Measurements from ENCODE around the gene FBXL12. TPM values are rescaled to one million over a fixed set of nuclear protein-coding genes. Genes with fewer than 3 reads are reported as not detected.
"Not testable (repeated sequence)": the region's sequence is repeated elsewhere in the genome, so short reads cannot be mapped to it uniquely, and the experiment has no call there.

The FBXL12 gene
- total and polyA plus RNA-seq, 2 experiments from 2014 or later: 23.5 to 25.4 TPM

DNA sequence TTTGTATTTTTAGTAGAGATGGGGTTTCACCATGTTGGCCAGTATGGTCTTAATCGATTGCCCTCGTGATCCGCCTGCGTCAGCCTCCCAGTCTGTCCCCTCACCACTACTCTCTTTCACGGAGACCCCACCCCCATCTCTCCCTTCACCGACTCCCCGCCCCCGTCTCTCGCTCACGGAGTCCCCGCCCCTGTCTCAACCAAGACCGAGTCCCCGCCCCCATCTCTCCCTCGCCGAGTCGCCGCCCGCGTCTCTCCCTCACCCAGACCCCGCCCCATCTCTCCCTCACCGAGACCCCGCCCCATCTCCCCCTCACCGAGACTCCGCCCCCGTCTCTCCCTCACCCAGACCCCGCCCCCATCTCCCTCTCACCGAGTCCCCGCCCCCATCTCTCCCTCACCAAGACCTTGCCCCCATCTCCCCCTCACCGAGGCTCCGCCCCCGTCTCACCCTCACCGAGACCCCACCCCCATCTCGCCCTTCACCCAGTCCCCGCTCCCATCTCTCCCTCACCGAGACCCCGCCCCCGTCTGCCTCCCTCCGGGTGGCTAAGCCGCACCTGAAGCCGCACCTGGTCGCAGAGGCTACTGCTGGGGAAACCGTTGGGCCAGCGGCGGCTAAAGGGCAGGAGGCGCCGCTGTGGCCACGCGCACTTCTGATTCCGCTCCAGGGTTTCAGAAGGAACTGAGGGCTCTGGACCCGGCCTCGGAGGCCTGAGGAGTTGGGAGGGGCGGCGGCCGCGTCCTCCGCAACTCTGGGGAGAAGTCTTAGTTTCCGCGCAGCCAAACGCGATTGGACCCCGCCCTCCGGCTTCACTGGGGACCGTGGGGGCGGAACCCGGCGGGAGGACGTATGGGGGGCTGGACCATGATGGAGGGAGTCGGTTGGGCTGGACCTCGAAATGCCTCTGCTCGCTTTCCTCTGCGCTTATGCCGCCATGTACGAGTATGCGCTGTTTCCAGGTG is 33.2 kb downstream of the FBXL12 start:
- peak overlapping the region; percentile 99 for H3K27ac ChIP-seq (ENCODE audit: low read depth)
- peaks cover 41% of the 10 kb centered on the region for H3K4me1 ChIP-seq (ENCODE audit: insufficient read depth)
- Mint-ChIP-seq H3K27me3 (ENCODE audit: insufficient read depth, low read depth, poor library complexity) (peaks cover 12% of the 10 kb centered on the region), H3K9me3 (peaks cover 5% of the 10 kb centered on the region; the same call in 2 of the 3 replicates), H3K4me1 (peaks cover 45% of the 10 kb centered on the region), H3K4me3 (peak overlapping the region; percentile 84), H3K36me3 (ENCODE audit: low read depth) (peaks cover 18% of the 10 kb centered on the region), H3K27ac (peak overlapping the region; percentile 98)
- peaks cover 22% of the 10 kb centered on the region for H3K79me2 ChIP-seq (replicated peaks; ENCODE audit: insufficient read depth)
- ATAC-seq (peak; percentile 82), DNase-seq (ENCODE audit: low spot score) (peak; percentile 100)
- peak overlapping the region; percentile 80 for H3K4me3 ChIP-seq
- peak overlapping the region; percentile 91 for H3K4me2 ChIP-seq
- H3K36me3 ChIP-seq (ENCODE audit: insufficient read depth): no peaks in the 10 kb centered on the region
- no peaks in the 10 kb centered on the region; the same call in 1 of the 2 replicates for H4K20me1 ChIP-seq (replicated peaks; ENCODE audit: insufficient read depth)
- peak; percentile 43 for TF ChIP-seq CREB1 (CRISPR knock-in tag; IDR thresholded peaks at IDR 0.05; ENCODE audit: low read depth)
- TF ChIP-seq, protein P1, sequence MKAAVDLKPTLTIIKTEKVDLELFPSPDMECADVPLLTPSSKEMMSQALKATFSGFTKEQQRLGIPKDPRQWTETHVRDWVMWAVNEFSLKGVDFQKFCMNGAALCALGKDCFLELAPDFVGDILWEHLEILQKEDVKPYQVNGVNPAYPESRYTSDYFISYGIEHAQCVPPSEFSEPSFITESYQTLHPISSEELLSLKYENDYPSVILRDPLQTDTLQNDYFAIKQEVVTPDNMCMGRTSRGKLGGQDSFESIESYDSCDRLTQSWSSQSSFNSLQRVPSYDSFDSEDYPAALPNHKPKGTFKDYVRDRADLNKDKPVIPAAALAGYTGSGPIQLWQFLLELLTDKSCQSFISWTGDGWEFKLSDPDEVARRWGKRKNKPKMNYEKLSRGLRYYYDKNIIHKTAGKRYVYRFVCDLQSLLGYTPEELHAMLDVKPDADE (IDR thresholded peaks at IDR 0.05): peak; percentile 42; the same call in 1 of the 2 replicates
- TF ChIP-seq POLR2AphosphoS5 (IDR thresholded peaks at IDR 0.05; ENCODE audit: low read depth): peak; percentile 88
- TF ChIP-seq ZNF114 (CRISPR knock-in tag; IDR thresholded peaks at IDR 0.05): no peak
- no peak for TF ChIP-seq JUNB (IDR thresholded peaks at IDR 0.05; ENCODE audit: unreplicated experiment)
- H2AFZ ChIP-seq: peak overlapping the region; percentile 47; the same call in 1 of the 2 replicates
- no peaks in the 10 kb centered on the region for H3K27me3 ChIP-seq (ENCODE audit: insufficient read depth)
- H3F3A ChIP-seq (replicated peaks; ENCODE audit: low read depth): peaks cover 20% of the 10 kb centered on the region
- H3K9me2 ChIP-seq (ENCODE audit: insufficient read depth): no peaks in the 10 kb centered on the region; the same call in 1 of the 2 replicates

DNA sequence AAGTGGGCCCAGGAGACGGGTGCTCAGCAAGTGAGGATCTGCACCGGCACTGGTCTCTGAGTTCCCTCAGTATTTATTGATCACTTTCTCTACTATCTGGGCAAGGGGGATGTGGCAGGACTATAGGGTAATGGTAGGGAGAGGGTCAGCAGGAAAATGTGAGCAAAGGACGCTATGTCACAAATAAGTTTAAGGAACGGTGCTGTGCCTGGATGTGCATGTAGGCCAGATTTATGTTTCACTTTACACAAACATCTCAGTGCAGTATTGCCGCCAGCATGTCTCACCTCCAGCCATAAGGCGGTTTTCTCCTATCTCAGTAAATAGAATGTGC is 34.7 kb downstream of the FBXL12 start:
- not testable (repeated sequence) for H4K20me1 ChIP-seq (replicated peaks; ENCODE audit: insufficient read depth); H3K27me3 ChIP-seq (ENCODE audit: insufficient read depth); DNase-seq (ENCODE audit: low spot score); ATAC-seq; H2AFZ ChIP-seq; H3K9me2 ChIP-seq (ENCODE audit: insufficient read depth); H3K36me3 ChIP-seq (ENCODE audit: insufficient read depth); H3K27me3 Mint-ChIP-seq (ENCODE audit: insufficient read depth, low read depth, poor library complexity); H3K9me3 Mint-ChIP-seq
- peaks cover 32% of the 10 kb centered on the region for H3K4me1 Mint-ChIP-seq
- Histone ChIP-seq H3K4me3 (peak overlapping the region; percentile 73; the same call in 1 of the 2 replicates), H3K27ac (ENCODE audit: low read depth) (peak overlapping the region; percentile 99), H3K4me1 (ENCODE audit: insufficient read depth) (peaks cover 26% of the 10 kb centered on the region), H3K4me2 (peak overlapping the region; percentile 91; the same call in 1 of the 2 replicates), H3F3A (replicated peaks; ENCODE audit: low read depth) (peaks cover 17% of the 10 kb centered on the region), H3K79me2 (replicated peaks; ENCODE audit: insufficient read depth) (peaks cover 22% of the 10 kb centered on the region)
- H3K36me3 Mint-ChIP-seq (ENCODE audit: low read depth): peaks cover 18% of the 10 kb centered on the region; the same call in 2 of the 3 replicates
- peak overlapping the region; percentile 84; the same call in 2 of the 3 replicates for H3K4me3 Mint-ChIP-seq
- H3K27ac Mint-ChIP-seq: peak overlapping the region; percentile 98

DNA sequence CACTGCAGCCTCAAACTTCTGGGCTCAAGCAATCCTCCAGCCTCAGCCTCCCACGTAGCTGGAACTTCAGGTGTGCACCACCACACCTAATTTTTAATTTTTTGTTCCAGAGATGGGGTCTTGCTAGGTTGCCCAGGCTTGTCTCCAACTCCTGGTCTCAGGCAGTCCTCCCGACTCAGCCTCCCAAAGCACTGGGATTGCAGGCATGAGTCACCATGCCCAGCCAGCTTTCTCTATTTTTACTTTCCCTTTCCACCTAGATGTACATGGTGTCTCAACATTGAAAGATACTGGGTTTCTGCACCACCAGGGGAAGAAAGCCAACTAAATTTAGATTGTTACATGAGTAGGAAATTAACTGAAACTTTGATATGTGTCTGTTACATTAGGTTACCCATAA is 36.5 kb downstream of the FBXL12 start:
- peaks cover 14% of the 10 kb centered on the region; the same call in 2 of the 3 replicates for H3K36me3 Mint-ChIP-seq (ENCODE audit: low read depth)
- no peaks in the 10 kb centered on the region; the same call in 1 of the 2 replicates for H4K20me1 ChIP-seq (replicated peaks; ENCODE audit: insufficient read depth)
- DNase-seq (ENCODE audit: low spot score) (no peak), ATAC-seq (no peak)
- peaks cover 27% of the 10 kb centered on the region for H3K4me1 Mint-ChIP-seq
- no peaks in the 10 kb centered on the region for H3K36me3 ChIP-seq (ENCODE audit: insufficient read depth)
- H3K27me3 ChIP-seq (ENCODE audit: insufficient read depth): no peaks in the 10 kb centered on the region
- peaks cover 22% of the 10 kb centered on the region for H3K79me2 ChIP-seq (replicated peaks; ENCODE audit: insufficient read depth)
- H2AFZ ChIP-seq: no peak overlapping the region
- no peak overlapping the region for H3K27ac ChIP-seq (ENCODE audit: low read depth)
- peaks cover 17% of the 10 kb centered on the region for H3F3A ChIP-seq (replicated peaks; ENCODE audit: low read depth)
- H3K9me3 Mint-ChIP-seq: peaks cover 3% of the 10 kb centered on the region; the same call in 2 of the 3 replicates
- H3K4me1 ChIP-seq (ENCODE audit: insufficient read depth): peaks cover 21% of the 10 kb centered on the region
- no peaks in the 10 kb centered on the region; the same call in 1 of the 2 replicates for H3K9me2 ChIP-seq (ENCODE audit: insufficient read depth)
- H3K4me2 ChIP-seq: no peak overlapping the region
- no peak overlapping the region; the same call in 1 of the 2 replicates for H3K27ac Mint-ChIP-seq
- no peak overlapping the region for H3K4me3 Mint-ChIP-seq
- H3K27me3 Mint-ChIP-seq (ENCODE audit: insufficient read depth, low read depth, poor library complexity): peaks cover 6% of the 10 kb centered on the region
- H3K4me3 ChIP-seq: no peak overlapping the region
- TF ChIP-seq EZH2 (IDR thresholded peaks at IDR 0.05; ENCODE audit: low read depth, unreplicated experiment): no peak
- TF ChIP-seq, protein P2, sequence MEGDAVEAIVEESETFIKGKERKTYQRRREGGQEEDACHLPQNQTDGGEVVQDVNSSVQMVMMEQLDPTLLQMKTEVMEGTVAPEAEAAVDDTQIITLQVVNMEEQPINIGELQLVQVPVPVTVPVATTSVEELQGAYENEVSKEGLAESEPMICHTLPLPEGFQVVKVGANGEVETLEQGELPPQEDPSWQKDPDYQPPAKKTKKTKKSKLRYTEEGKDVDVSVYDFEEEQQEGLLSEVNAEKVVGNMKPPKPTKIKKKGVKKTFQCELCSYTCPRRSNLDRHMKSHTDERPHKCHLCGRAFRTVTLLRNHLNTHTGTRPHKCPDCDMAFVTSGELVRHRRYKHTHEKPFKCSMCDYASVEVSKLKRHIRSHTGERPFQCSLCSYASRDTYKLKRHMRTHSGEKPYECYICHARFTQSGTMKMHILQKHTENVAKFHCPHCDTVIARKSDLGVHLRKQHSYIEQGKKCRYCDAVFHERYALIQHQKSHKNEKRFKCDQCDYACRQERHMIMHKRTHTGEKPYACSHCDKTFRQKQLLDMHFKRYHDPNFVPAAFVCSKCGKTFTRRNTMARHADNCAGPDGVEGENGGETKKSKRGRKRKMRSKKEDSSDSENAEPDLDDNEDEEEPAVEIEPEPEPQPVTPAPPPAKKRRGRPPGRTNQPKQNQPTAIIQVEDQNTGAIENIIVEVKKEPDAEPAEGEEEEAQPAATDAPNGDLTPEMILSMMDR (conservative IDR thresholded peaks at IDR 0.05; ENCODE audit: low read depth in 2 of 2): no peak

Data from GM23338 (cell line).